ENCODE results near the gene SLC4A2.

GRCh38 chr7:151117565-151117964, 58.2 kb downstream of the SLC4A2 start:
- TF ChIP-seq POLR2A (IDR thresholded peaks at IDR 0.05) (no peak), CTCF (IDR thresholded peaks at IDR 0.05) (no peak)

Data from tibial nerve (tissue), 3 donors.